GM21447 (cell line): ENCODE results near the gene LTB4R.

Experiments
- ATAC-seq: cut with Tn5 transposase; IDR thresholded peaks from one replicate; pipeline ENCODE4 v1.9.1; 2021; ENCODE audit not compliant: unreplicated experiment

Gene LTB4R

GRCh38 chr14:24299255-24300191, 11.8 kb upstream of the LTB4R start, which contains the start of the genes DHRS1 and NOP9:
Gene DHRS1, minus strand, starts transcription at chr14:24299780. Its CDS starts 674 bp downstream, at chr14:24299106.
Gene NOP9, plus strand, starts transcription at chr14:24299850. Its CDS starts 105 bp downstream, at chr14:24299955.
- ATAC-seq, result peak; percentile 55

GRCh38 chr14:24300326-24300980, 10.8 kb upstream of the LTB4R start:
- ATAC-seq, result no peak

DNA sequence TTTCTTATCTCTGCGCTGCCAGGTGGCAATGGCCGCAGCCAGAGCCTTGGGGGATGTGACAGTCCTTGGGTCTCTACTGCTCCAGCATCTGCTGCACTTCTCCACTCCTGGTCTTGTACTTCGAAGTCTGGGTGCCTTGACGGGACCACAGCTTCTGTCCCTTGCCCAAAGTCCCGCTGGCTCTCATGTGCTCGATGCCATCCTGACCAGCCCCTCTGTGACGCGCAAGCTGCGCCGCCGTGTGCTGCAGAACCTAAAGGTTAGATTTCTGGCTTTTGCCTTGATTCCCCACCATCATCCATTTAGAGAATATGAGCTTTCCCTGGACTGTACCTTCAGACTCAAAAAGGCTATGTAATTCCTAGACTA, 7.3 kb upstream of the LTB4R start:
- no peak for ATAC-seq

GRCh38 chr14:24307156-24307574, 4.1 kb upstream of the LTB4R start:
- no peak for ATAC-seq

GRCh38 chr14:24307575-24308341, 3.5 kb upstream of the LTB4R start, which contains the start of gene CIDEB:
Gene CIDEB, minus strand, starts transcription at chr14:24307977. Its CDS starts 119 bp downstream, at chr14:24307858.
- no peak for ATAC-seq

- no peak for ATAC-seq
Observed at GRCh38 chr14:24308342-24309124, 2.8 kb upstream of the LTB4R start.

DNA sequence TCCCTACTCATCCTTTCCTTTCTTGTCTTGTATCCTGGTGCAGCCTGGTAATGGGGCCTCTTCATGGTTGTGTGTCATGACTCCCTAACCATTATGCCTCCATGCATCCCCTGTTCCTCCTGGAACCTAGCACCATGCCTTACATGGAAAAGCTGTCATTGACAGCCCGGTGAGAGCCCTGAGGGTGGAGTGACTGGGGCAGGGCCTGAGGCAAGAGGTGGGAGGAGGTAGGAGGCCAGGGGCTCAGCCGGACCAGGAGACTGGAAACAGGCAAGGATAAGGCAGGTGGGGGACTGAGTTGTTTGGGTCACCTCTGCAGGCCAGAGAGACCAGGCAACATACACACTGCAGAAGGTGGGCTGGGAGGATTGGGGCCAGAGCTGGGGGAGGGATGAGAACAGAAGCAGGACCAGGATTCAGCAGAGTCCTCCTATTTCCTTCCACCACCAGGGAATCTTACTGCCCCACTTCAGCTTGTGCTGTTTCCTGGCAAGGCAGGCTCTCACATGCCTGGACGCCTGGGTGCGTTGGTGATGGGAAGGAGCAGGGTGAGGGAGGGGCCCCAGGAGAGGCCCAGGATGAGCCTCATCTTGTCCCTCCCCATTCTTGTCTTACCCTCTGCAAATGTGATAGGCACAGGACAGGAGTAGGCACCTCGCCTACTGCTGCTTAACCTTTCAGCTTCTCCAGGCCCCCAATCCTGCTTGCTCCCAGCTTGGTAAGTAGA, 1.6 kb upstream of the LTB4R start, which contains the start of gene LTB4R2:
LTB4R2 (plus strand) TSS at position 603 of the 727 bp plus-strand sequence. CDS start 525 bp downstream, outside the sequence.
- no peak for ATAC-seq

- no peak for ATAC-seq
Observed at GRCh38 chr14:24310265-24310645, 1.0 kb upstream of the LTB4R start.

DNA sequence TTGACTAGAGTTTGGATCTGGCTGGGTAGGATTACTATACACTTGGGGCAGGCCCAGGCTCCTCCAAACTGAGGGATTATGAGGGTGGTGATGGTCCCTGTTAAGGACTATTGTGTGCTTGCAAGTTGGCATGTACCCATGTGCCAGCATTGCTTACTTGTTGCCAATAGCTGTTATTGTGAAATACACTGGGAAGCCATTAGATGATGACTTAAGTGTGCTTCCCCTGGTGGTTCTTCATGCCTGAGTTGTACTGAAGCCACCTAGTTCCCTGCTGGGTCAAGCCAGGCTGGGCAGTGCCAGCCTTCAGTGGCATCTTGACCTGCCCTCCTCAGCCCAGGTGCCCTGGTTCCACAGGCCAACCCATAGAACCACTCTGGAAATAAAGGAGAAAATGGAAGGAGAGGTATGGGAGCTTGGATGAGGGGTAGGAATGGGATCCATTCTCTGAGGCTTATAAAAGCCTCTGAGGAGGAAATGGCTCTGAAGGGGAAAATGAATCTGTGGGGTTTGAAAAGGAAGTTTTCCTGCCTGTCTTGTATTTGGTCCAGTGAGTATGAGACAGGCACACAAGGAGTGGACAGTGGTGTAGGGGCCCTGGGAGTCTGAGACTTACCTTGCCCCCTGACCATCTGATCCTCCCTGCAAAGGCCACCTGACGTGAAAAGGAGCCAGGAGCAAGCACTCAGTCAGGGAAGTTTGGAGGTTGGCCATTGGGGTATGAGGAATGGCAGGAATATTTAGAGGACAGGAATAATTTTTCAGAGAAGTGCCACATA, 724 bp downstream of the LTB4R start:
- no peak for ATAC-seq

GRCh38 chr14:24312736-24313507, 1.6 kb downstream of the LTB4R start:
- no peak for ATAC-seq

DNA sequence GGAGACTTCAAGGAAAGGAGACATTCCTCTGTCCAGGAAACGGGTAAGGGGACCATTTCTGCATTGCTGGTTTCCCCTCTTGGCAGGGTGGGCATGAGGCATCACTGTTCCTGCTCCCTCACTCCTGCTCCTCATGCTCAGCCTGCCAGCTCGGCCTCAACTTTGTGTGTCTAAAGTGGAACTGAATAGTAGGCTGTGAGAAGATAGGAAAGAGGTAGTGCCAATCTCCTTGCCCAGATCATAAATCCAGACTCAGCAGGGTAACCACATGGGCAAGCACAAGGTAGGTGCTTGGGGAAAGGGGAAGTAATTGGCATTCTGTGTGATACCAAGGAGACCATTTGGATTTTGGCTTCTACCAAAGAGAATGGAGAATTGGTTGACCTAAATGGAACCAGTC, 2.6 kb downstream of the LTB4R start:
- ATAC-seq, result no peak

DNA sequence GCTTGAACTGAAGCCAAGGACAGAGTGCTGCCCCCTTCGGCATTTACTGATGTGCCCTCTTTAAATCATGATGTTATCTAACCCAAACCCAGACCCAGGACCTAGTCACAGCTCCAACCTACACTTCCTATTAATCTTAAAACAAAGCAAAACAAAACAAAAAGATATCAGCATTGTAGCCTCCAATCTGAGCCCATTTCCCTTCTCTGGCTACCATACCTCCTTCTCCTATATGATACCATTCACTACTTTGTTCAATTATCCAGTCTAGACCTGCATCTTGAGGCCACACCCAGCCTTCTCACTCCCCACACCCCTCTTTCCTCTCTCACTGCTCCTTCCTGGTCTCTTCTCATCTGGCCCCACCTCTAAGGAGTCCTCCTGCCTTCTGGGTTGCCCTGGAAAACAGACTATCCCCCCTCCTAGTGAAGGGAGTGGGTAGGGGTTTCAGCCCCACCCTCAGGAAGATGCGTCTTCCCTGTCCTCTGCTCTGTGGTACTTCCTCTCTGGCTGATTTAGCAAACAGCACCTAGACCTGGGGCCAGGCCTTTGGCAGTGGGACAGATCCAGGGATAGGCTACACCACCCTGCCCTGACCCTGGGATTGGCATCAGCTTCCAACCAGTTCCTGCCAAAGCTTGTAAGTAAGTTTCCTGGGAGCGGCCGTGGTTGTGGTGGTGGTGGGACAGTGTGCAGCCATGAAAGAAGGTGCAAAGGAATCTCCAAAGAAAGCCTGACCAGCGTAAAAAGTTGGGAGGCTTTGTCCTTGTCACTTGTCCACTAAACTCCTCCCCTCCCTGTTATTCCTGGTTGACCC, 3.3 kb downstream of the LTB4R start:
- no peak for ATAC-seq

GRCh38 chr14:24315243-24315806, 4.0 kb downstream of the LTB4R start:
- ATAC-seq, result no peak

GRCh38 chr14:24315807-24316596, 4.7 kb downstream of the LTB4R start:
- no peak for ATAC-seq

- ATAC-seq, result no peak
Observed at GRCh38 chr14:24316597-24316950, 5.3 kb downstream of the LTB4R start.
